DLD1 (cell line): ENCODE data around the gene FTCD.
"Not testable (repeated sequence)": the region's sequence is repeated elsewhere in the genome, so short reads cannot be mapped to it uniquely, and the experiment has no call there.

Experiments used
- in situ Hi-C: cut with HindIII; loops from 2 replicates; pipeline ENCODE4 v1.10.0; 2017; ENCODE audit warnings: low sequenced_read_pairs

FTCD gene

GRCh38 chr21:46155514-46156377 lies at the start of gene FTCD:
TSS of gene FTCD (minus strand) at chr21:46155579. CDS start at chr21:46155523, 56 bp downstream.
- in situ Hi-C loops, result no loop called here

DNA sequence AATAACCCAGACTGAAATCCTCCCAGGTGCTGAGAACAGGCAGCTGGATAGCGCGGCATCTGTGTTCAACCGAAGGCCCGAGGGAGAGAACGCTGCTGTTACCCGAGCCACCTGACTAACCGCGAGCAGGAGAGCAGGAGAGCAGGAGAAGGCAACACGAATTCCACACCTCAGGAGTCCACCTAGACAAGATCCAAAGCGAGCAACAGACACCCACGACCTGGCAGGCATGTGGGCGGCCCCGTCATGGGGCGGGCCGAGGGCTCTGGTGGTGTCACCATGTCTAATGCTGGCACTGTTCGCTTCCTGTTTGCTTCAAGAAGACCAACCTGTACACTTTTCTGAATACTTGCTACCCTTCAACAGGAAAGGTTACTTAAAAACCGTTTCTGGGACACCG lies 49.8 kb upstream of the FTCD start:
- in situ Hi-C loops, result no loop called here

DNA sequence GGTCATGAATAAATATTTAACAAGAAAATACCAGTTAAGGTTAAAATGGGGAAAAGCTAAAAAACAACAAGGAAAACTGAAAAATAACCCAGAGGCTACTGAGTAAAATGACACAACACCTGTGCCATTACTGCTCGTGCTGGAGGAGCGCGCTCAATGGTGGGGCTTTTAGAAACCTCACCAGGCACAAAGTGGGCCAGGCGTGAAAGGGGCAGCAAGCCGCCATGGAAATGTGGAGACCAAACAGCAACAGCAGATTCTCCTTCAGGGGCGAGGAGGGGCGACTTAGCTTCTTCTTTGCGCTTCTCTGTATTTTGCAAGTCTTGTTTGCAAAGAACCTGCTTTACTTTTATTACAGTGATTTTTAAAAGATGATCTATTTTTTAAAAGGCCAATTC lies 47.8 kb upstream of the FTCD start:
- in situ Hi-C loops, result no loop called here

GRCh38 chr21:46202592-46203202 lies 47.3 kb upstream of the FTCD start:
- in situ Hi-C loops, result no loop called here

- in situ Hi-C loops, result not testable (repeated sequence)
Observed at GRCh38 chr21:46200877-46201803, 45.8 kb upstream of the FTCD start.

- in situ Hi-C loops, result no loop called here
Observed at GRCh38 chr21:46199436-46200373, 44.3 kb upstream of the FTCD start.

- in situ Hi-C loops, result no loop called here
Observed at GRCh38 chr21:46196733-46197132, 41.4 kb upstream of the FTCD start.

- in situ Hi-C loops, result no loop called here
Observed at GRCh38 chr21:46195595-46196195, 40.3 kb upstream of the FTCD start.

GRCh38 chr21:46194374-46195334 lies 39.3 kb upstream of the FTCD start:
- in situ Hi-C loops, result no loop called here

GRCh38 chr21:46193829-46194373 lies 38.5 kb upstream of the FTCD start:
- in situ Hi-C loops, result no loop called here

DNA sequence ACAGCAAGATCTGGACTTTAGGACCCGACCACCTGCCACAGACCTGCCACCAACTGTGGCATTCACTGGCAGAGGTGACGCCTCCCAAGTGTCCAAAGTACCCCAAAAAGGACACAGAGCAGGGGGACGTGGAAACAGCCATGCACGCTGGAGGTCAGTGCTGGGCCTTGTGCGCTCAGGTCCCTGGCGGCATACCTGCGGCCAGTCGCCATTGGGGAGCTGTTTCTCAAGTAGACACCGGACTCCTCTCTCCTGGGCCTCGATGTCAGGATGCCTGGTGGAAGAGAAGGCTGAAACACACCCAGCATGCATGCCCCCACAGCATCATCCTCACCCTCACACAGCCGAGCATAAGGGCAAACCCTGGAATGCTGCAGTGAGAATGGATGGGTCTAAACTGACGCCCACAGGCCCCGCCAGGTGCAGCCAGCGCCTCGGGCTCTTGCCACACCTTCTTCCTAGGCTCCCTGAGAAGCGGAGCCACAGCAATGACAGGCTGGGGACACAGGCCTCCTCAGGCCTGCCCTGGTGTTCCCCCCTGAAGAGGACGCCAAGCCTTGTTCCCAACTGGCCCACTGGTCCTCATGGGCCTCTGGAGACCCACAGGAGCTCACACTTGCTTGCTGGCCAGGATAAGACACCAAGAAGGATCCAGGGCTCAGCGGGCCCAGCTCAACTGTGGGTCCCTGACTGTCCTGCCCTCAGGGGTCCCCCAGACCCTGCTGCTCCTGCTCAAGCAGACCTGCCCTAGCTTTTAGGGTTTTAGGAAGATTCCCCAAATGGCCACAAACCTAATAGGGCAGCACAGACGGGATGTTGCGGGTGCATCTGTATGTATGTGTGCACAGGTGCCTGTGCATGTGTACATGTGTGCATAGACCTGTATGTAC lies 36.6 kb upstream of the FTCD start:
- in situ Hi-C loops, result no loop called here

DNA sequence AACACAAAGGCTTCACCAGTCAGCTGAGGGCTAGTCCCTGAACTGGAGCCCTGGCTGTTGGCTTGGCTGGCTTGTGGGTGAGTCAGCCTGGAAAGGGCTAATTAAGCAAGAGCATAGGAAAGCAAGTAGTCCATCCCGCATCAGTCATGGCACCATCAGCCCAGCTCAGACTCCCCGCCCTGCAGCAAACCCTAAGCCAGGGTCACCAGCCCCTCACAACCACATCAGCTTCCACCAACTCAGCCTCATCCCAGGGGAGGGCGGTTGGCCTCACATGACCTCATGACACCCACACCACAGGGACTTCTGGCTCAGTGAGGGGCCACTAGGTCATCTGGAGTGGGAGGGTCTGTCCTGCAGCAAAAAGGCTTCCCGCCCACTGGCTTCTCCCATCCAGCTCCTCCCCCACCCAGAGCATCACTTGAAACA lies 35.9 kb upstream of the FTCD start:
- in situ Hi-C loops, result no loop called here

- in situ Hi-C loops, result no loop called here
Observed at GRCh38 chr21:46190491-46191131, 35.2 kb upstream of the FTCD start.

DNA sequence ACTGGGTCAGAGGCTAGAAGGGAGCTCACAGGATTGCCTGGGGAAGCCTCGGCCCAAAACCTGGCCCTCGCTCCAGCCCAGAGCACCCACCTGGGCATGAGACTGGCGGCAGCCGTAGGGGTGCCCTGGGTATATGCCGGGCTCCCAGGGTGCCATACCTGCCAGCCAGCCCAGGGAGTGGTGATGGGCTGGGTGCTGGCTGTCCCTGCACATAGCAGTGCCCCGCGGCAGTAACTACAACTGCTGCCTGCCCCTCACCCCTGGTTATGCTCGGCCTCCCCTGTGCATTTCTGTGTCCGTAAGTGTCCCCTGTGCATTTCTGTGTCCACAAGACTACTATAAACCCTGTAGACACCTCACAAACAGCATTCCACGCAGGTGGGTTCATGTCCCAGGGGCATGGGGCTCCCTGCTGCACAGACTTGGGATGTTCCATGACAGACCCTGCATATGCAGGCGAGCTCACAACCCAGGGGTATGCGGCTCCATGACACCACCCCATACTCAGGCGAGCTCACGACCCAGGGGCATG lies 34.6 kb upstream of the FTCD start:
- in situ Hi-C loops, result no loop called here

GRCh38 chr21:46189213-46189958 lies 34.0 kb upstream of the FTCD start:
- in situ Hi-C loops, result no loop called here
